Upper lobe of right lung (tissue), 1 donor: ENCODE results near the gene SMAD1. TPM values are rescaled to one million over a fixed set of nuclear protein-coding genes. Genes with fewer than 3 reads are reported as not detected.

ENCODE experiments used
- ATAC-seq: fragments of 200-7000 bp; cut with Tn5 transposase; one replicate; pipeline ENCODE4 v1.9.1; 2020; ENCODE audit warnings: mild to moderate bottlenecking, moderate library complexity
- DNase-seq: peaks from one replicate; pipeline ENCODE4 v3.0.0-alpha.2; 2020
- H3K27ac ChIP-seq: fragments of 200-600 bp; one replicate; pipeline ENCODE4 v1.8.0; 2022
- H3K27me3 ChIP-seq: fragments of 200-600 bp; one replicate; pipeline ENCODE4 v1.8.0; 2022; ENCODE audit warnings: mild to moderate bottlenecking
- H3K36me3 ChIP-seq: fragments of 200-600 bp; one replicate; pipeline ENCODE4 v1.8.0; 2022
- H3K4me1 ChIP-seq: fragments of 200-600 bp; one replicate; pipeline ENCODE4 v1.8.0; 2022
- H3K4me3 ChIP-seq: fragments of 200-600 bp; one replicate; pipeline ENCODE4 v1.8.0; 2022; ENCODE audit warnings: mild to moderate bottlenecking
- H3K9me3 ChIP-seq: fragments of 200-600 bp; one replicate; pipeline ENCODE4 v1.8.0; 2022
- intact Hi-C: fragments of 100-400 bp; cut with DNase I; formaldehyde crosslinking; loops from one replicate; pipeline ENCODE4 v1.11.0; 2022
- total RNA-seq: library from RNA; stranded (reverse); fragmentation: NEBNext Ultra II Directional; extraction: Animal tissue kit (Norgen Biotek cat#: 25700); gene quantifications from one replicate; pipeline ENCODE4 v1.2.1, GENCODE V29; 2021
- TF ChIP-seq, protein P1 (sequence below): fragments of 200-600 bp; IDR thresholded peaks from one replicate; pipeline ENCODE4 v1.8.0; 2022; ENCODE audit warnings: antibody characterized with exemption
- donor health status: DM: no; HTN: yes; CAD: no; lungs with severe emphysema.

The SMAD1 gene
- total RNA-seq, 1 donor from 2014 or later: 23.9 TPM

DNA sequence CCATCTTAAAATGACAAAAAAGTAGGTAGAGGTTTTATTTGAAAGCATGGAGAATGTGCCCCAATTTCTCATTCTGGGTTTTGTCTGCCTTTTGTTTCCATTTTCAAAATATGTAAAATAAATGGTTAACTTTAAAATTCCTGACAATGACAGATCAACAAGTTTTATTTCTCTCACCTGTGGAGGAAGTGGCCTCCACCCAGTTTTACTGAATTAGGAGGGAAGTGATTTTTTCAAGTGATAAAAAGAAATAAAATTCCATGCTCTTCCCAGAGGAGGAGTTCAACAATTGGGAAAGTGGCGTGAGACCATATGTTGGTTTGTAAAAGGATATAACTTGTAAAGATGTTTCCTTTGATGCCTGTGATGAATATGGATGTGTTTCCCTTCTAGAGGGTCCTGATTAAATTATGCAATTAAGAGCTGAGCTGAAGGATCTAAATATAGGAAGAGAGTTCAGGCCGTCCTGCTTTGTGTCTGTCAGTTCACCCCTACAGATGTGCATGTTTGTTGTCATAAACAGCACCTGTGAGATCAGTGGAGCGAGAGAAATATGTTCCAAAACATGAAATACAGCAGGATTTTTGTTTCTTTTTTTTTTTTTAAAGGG lies 19.5 kb downstream of the SMAD1 start:
- no peaks in the 10 kb centered on the region for H3K27me3 ChIP-seq
- TF ChIP-seq, protein P1, sequence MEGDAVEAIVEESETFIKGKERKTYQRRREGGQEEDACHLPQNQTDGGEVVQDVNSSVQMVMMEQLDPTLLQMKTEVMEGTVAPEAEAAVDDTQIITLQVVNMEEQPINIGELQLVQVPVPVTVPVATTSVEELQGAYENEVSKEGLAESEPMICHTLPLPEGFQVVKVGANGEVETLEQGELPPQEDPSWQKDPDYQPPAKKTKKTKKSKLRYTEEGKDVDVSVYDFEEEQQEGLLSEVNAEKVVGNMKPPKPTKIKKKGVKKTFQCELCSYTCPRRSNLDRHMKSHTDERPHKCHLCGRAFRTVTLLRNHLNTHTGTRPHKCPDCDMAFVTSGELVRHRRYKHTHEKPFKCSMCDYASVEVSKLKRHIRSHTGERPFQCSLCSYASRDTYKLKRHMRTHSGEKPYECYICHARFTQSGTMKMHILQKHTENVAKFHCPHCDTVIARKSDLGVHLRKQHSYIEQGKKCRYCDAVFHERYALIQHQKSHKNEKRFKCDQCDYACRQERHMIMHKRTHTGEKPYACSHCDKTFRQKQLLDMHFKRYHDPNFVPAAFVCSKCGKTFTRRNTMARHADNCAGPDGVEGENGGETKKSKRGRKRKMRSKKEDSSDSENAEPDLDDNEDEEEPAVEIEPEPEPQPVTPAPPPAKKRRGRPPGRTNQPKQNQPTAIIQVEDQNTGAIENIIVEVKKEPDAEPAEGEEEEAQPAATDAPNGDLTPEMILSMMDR: no peak
- no peaks in the 10 kb centered on the region for H3K36me3 ChIP-seq
- DNase-seq (no peak), ATAC-seq (no peak)
- peaks cover 19% of the 10 kb centered on the region for H3K4me1 ChIP-seq
- no peaks in the 10 kb centered on the region for H3K9me3 ChIP-seq
- intact Hi-C loops: no loop called here
- H3K27ac ChIP-seq: no peak overlapping the region
- no peak overlapping the region for H3K4me3 ChIP-seq

DNA sequence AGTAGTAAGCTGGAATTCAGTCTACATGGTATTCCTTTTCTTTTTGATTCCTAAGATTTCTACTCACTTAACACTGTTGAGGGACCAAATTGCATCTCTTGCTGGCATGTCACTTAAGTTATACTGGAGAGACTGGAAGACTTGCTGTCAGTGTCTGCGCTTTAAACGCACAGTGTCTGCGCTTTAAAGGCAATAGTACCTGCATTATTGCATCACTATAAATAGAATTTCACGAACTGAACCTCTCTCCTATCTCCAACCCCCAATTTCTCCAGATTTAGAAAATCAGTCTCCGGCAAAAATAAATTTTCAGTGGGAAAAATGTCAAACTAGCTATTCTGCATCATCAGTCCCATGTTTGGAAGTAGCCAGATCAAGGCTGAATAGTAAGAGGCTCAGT lies 21.2 kb downstream of the SMAD1 start:
- Histone ChIP-seq H3K9me3 (no peaks in the 10 kb centered on the region), H3K36me3 (no peaks in the 10 kb centered on the region), H3K27ac (no peak overlapping the region), H3K4me1 (peaks cover 29% of the 10 kb centered on the region), H3K4me3 (no peak overlapping the region), H3K27me3 (no peaks in the 10 kb centered on the region)
- DNase-seq (no peak), ATAC-seq (no peak)
- TF ChIP-seq, protein P1: no peak
- intact Hi-C loops: no loop called here

DNA sequence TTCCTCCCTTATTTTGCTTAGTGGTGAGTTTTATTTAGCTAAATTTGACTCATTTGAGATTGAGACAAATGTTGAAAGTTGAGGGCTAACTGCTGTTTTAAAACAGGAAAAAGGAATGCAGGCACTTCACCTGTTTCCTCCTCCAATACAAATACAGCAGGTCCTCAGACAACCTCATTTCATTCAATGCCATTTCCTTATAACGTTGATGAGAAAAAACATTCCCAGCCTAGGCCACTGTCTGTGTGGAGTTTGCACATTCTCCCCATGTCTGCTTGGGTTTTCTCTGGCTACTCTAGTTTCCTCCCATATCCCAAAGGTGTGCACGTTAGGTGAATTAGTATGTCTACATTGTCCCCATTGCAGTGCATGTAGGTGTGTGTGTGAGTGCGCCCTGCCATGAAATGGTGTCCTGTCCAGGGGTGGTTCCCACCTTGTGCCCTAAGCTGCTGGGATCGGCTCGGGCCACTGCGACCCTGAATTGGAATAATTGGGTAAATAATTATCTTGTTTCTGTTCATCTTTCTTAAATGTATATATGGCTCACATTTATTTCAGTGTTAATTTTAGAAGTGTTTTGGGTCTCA lies 21.9 kb downstream of the SMAD1 start:
- Histone ChIP-seq H3K27me3 (no peaks in the 10 kb centered on the region), H3K4me3 (no peak overlapping the region), H3K4me1 (peaks cover 33% of the 10 kb centered on the region), H3K36me3 (no peaks in the 10 kb centered on the region), H3K27ac (no peak overlapping the region), H3K9me3 (no peaks in the 10 kb centered on the region)
- ATAC-seq (peak; percentile 55), DNase-seq (no peak)
- intact Hi-C loops: no loop called here
- TF ChIP-seq, protein P1: no peak

DNA sequence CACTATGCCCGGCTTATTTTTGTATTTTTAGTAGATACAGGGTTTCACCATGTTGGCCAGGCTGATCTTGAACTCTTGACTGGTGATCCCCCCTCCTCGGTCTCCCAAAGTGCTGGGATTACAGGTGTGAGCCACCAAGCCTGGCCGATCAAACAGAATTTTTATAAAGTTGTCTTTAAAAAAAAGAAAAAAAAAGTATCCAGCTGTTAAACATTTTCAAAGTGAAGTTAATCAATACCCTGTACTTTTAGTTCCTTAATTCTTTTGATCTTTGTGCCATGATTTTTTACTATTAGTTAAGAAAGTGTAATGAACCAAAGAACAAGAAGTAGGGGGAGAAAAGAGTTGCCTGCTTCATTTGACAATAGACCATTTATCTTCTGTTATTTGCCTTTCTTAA lies 24.3 kb downstream of the SMAD1 start:
- no peak for ATAC-seq
- Histone ChIP-seq H3K9me3 (no peaks in the 10 kb centered on the region), H3K4me1 (peaks cover 33% of the 10 kb centered on the region), H3K36me3 (no peaks in the 10 kb centered on the region), H3K4me3 (no peak overlapping the region), H3K27me3 (no peaks in the 10 kb centered on the region), H3K27ac (no peak overlapping the region)
- intact Hi-C loops: no loop called here
- TF ChIP-seq, protein P1: no peak
- no peak for DNase-seq

DNA sequence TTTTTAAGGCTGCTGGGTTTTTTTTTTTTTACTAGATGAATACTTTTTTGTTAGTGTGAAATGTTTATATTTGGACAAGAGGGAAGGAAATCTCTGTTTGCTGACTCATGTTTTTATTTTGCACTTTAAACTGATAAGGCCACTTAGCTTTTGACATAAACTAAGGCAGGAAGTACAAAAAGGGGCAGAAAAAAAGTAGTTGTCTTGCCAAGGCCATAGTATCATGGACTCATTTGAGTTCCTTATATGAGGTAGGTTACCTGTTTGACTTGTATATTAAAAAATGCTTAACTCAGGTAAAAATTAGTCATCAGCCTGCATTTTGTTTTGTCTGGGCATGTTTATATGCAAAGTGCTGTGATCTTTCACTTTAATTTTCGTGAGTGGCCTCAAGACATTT lies 26.0 kb downstream of the SMAD1 start:
- ATAC-seq (no peak), DNase-seq (no peak)
- intact Hi-C loops: no loop called here
- TF ChIP-seq, protein P1: no peak
- Histone ChIP-seq H3K27ac (no peak overlapping the region), H3K4me1 (peaks cover 28% of the 10 kb centered on the region), H3K9me3 (peaks cover 10% of the 10 kb centered on the region), H3K36me3 (no peaks in the 10 kb centered on the region), H3K4me3 (no peak overlapping the region), H3K27me3 (no peaks in the 10 kb centered on the region)
